ENCODE data around the gene FMNL2. TPM values are rescaled to one million over a fixed set of nuclear protein-coding genes. Genes with fewer than 3 reads are reported as not detected.

The FMNL2 gene
- total and polyA plus RNA-seq, 11 donors = 4.7 to 19.4 (median 5.5) TPM

- no peaks in the 10 kb centered on the region for H3K27me3 ChIP-seq
- peaks cover 0 to 51% (median 39%) of the 10 kb centered on the region in 9 donors for H3K36me3 ChIP-seq
- H3K4me3 ChIP-seq = no peak overlapping the region
- DNase-seq (no peak), ATAC-seq (no peak)
- intact Hi-C loops (cut with DNase I) = no loop called here
- H3K9me3 ChIP-seq = no peaks in the 10 kb centered on the region
- no peaks in the 10 kb centered on the region for H3K4me1 ChIP-seq
- TF ChIP-seq CTCF (IDR thresholded peaks at IDR 0.05) (no peak), POLR2A (IDR thresholded peaks at IDR 0.05) (no peak)
- H3K27ac ChIP-seq = no peak overlapping the region
These were observed 348.4 kb downstream of the FMNL2 start for GRCh38 chr2:152683400-152683799.

GRCh38 chr2:152686321-152686720 is 351.3 kb downstream of the FMNL2 start:
- Histone ChIP-seq H3K36me3 (peaks cover 0 to 28% (median 12%) of the 10 kb centered on the region in 9 donors), H3K27ac (no peak overlapping the region), H3K4me3 (no peak overlapping the region), H3K4me1 (no peaks in the 10 kb centered on the region), H3K27me3 (no peaks in the 10 kb centered on the region), H3K9me3 (no peaks in the 10 kb centered on the region)
- TF ChIP-seq POLR2A (IDR thresholded peaks at IDR 0.05) (no peak), CTCF (IDR thresholded peaks at IDR 0.05) (no peak)
- ATAC-seq (no peak), DNase-seq (no peak)
- intact Hi-C loops (cut with DNase I) = no loop called here

- Histone ChIP-seq H3K4me1 (peaks cover 0 to 20% (median 4%) of the 10 kb centered on the region in 12 donors), H3K27ac (no peak overlapping the region), H3K36me3 (peaks cover 0 to 46% (median 22%) of the 10 kb centered on the region in 9 donors), H3K9me3 (no peaks in the 10 kb centered on the region), H3K4me3 (no peak overlapping the region), H3K27me3 (no peaks in the 10 kb centered on the region)
- no peak for TF ChIP-seq CTCF (IDR thresholded peaks at IDR 0.05)
- TF ChIP-seq POLR2A (IDR thresholded peaks at IDR 0.05) = no peak
- intact Hi-C loops (cut with DNase I) = no loop called here
- 90 to 97% (median 96%) methylated on average over 4 of the region's 4 CpGs for WGBS, 4 donors
- DNase-seq (no peak), ATAC-seq (no peak)
These were observed 358.1 kb downstream of the FMNL2 start for GRCh38 chr2:152693033-152693432.

- Histone ChIP-seq H3K4me1 (peaks cover 0 to 20% (median 4%) of the 10 kb centered on the region in 12 donors), H3K9me3 (no peaks in the 10 kb centered on the region), H3K27me3 (no peaks in the 10 kb centered on the region), H3K4me3 (peak overlapping the region in 11 of 12 donors; percentile 2 to 54 (median 38)), H3K36me3 (peaks cover 0 to 40% (median 21%) of the 10 kb centered on the region in 9 donors), H3K27ac (peak overlapping the region in 6 of 12 donors; percentile 33 to 84 (median 38))
- intact Hi-C loops (cut with DNase I) = no loop called here
- WGBS, 4 donors = 40 to 53% (median 46%) methylated on average over 8 of the region's 8 CpGs
- ATAC-seq (peak in 2 of 4 donors; percentile 69), DNase-seq (no peak)
- TF ChIP-seq CTCF (IDR thresholded peaks at IDR 0.05) (no peak), POLR2A (IDR thresholded peaks at IDR 0.05) (no peak)
These were observed 359.2 kb downstream of the FMNL2 start for GRCh38 chr2:152694161-152694661.

Measured in heart left ventricle (tissue), 16 donors.